Measurements from ENCODE around the gene LILRA2.

- TF ChIP-seq CTCF (IDR thresholded peaks at IDR 0.05) (no peak), POLR2A (IDR thresholded peaks at IDR 0.05) (no peak)
These were observed 35.2 kb downstream of the LILRA2 start for GRCh38 chr19:54608792-54609191.

Measured in breast epithelium (tissue), 3 donors.